Measurements from ENCODE around the gene CDH15.
A peak's percentile ranks its signal among the peaks of the same experiment; 100 is the strongest.

CDH15 gene

GRCh38 chr16:89202422-89203215, 31.1 kb downstream of the CDH15 start:
- Histone ChIP-seq H3K27me3 (ENCODE audit: control insufficient read depth, insufficient read depth, low read length) (no peaks in the 10 kb centered on the region), H3K36me3 (ENCODE audit: control insufficient read depth, insufficient read depth, low read length) (no peaks in the 10 kb centered on the region), H3K4me2 (ENCODE audit: low read length) (peak overlapping the region; percentile 53), H3K9ac (no peak overlapping the region), H3K4me1 (no peaks in the 10 kb centered on the region), H2AFZ (no peak overlapping the region), H3K4me3 (ENCODE audit: low read depth, low read length) (peak overlapping the region; percentile 14), H3K9me3 (ENCODE audit: control insufficient read depth, low read length) (no peaks in the 10 kb centered on the region), H3K79me2 (no peaks in the 10 kb centered on the region), H3K27ac (no peak overlapping the region)
- no peak for TF ChIP-seq CTCF (IDR thresholded peaks at IDR 0.05)

- Histone ChIP-seq H3K4me3 (ENCODE audit: low read depth, low read length) (no peak overlapping the region), H3K79me2 (no peaks in the 10 kb centered on the region), H2AFZ (no peak overlapping the region), H3K9me3 (ENCODE audit: control insufficient read depth, low read length) (no peaks in the 10 kb centered on the region), H3K4me1 (no peaks in the 10 kb centered on the region), H3K9ac (no peak overlapping the region), H3K27ac (no peak overlapping the region), H3K4me2 (ENCODE audit: low read length) (no peak overlapping the region), H3K36me3 (ENCODE audit: control insufficient read depth, insufficient read depth, low read length) (no peaks in the 10 kb centered on the region), H3K27me3 (ENCODE audit: control insufficient read depth, insufficient read depth, low read length) (no peaks in the 10 kb centered on the region)
- TF ChIP-seq CTCF (IDR thresholded peaks at IDR 0.05): no peak
Measured at GRCh38 chr16:89207993-89208392, 36.4 kb downstream of the CDH15 start.

- no peak overlapping the region for H3K27ac ChIP-seq
- H3K36me3 ChIP-seq (ENCODE audit: control insufficient read depth, insufficient read depth, low read length): no peaks in the 10 kb centered on the region
- H3K9me3 ChIP-seq (ENCODE audit: control insufficient read depth, low read length): no peaks in the 10 kb centered on the region
- no peaks in the 10 kb centered on the region for H3K27me3 ChIP-seq (ENCODE audit: control insufficient read depth, insufficient read depth, low read length)
- no peak overlapping the region for H3K9ac ChIP-seq
- H3K4me2 ChIP-seq (ENCODE audit: low read length): no peak overlapping the region
- no peaks in the 10 kb centered on the region for H3K79me2 ChIP-seq
- H2AFZ ChIP-seq: no peak overlapping the region
- no peak for TF ChIP-seq CTCF (IDR thresholded peaks at IDR 0.05)
- H3K4me3 ChIP-seq (ENCODE audit: low read depth, low read length): no peak overlapping the region
- H3K4me1 ChIP-seq: peaks cover 2% of the 10 kb centered on the region
Measured at GRCh38 chr16:89209522-89210044, 38.0 kb downstream of the CDH15 start.

- no peaks in the 10 kb centered on the region for H3K9me3 ChIP-seq (ENCODE audit: control insufficient read depth, low read length)
Measured at GRCh38 chr16:89210165-89210903, 38.8 kb downstream of the CDH15 start.

More at GRCh38 chr16:89210165-89210903, 38.8 kb downstream of the CDH15 start:
- Histone ChIP-seq H3K27ac (no peak overlapping the region), H3K36me3 (ENCODE audit: control insufficient read depth, insufficient read depth, low read length) (no peaks in the 10 kb centered on the region), H2AFZ (no peak overlapping the region), H3K79me2 (no peaks in the 10 kb centered on the region), H3K4me1 (peaks cover 2% of the 10 kb centered on the region), H3K4me2 (ENCODE audit: low read length) (no peak overlapping the region), H3K4me3 (ENCODE audit: low read depth, low read length) (no peak overlapping the region), H3K9ac (no peak overlapping the region), H3K27me3 (ENCODE audit: control insufficient read depth, insufficient read depth, low read length) (no peaks in the 10 kb centered on the region)
- TF ChIP-seq CTCF (IDR thresholded peaks at IDR 0.05): no peak
